Thyroid gland (tissue), 4 donors: ENCODE measurements around the gene CLIC5. TPM values are rescaled to one million over a fixed set of nuclear protein-coding genes. Genes with fewer than 3 reads are reported as not detected.
A peak's percentile ranks its signal among the peaks of the same experiment; 100 is the strongest.
"Not testable (repeated sequence)": the region's sequence is repeated elsewhere in the genome, so short reads cannot be mapped to it uniquely, and the experiment has no call there.

ENCODE experiments used
- DNase-seq, 2 donors: peaks; one replicate each; pipeline ENCODE4 v3.0.0-alpha.2; 2019
- H3K27ac ChIP-seq, 3 donors: fragments of 200-600 bp; sonication (generic); 1 replicate in 2 of 3; 2 replicates in 1 of 3; pipeline ENCODE4 v1.5.1; 2016 to 2019; ENCODE audit warnings: mild to moderate bottlenecking in 1 of 3, moderate library complexity in 1 of 3
- H3K27me3 ChIP-seq: fragments of 200-600 bp; sonication (generic); one replicate; pipeline ENCODE4 v1.5.1; 2019
- H3K36me3 ChIP-seq, 2 donors: fragments of 200-600 bp; sonication (generic); one replicate each; pipeline ENCODE4 v1.5.1; 2016 to 2019
- H3K4me1 ChIP-seq, 2 donors: fragments of 200-600 bp; sonication (generic); one replicate each; pipeline ENCODE4 v1.5.1; 2017 to 2019
- H3K4me3 ChIP-seq, 3 donors: fragments of 200-600 bp; sonication (generic); replicated peaks in 1 of 3; 1 replicate in 2 of 3; 2 replicates in 1 of 3; pipeline ENCODE4 v1.5.1; 2016; ENCODE audit warnings: mild to moderate bottlenecking in 1 of 3
- H3K9me3 ChIP-seq: fragments of 200-600 bp; sonication (generic); one replicate; pipeline ENCODE4 v1.5.1; 2017
- CTCF ChIP-seq, 6 experiments: fragments of 200-600 bp in 3 of 6; fragments of 450-650 bp in 3 of 6; sonication (generic) in 3 of 6; IDR thresholded peaks; one replicate each; pipeline ENCODE4 v1.5.1; 2016 to 2019; ENCODE audit warnings: antibody characterized with exemption in 6 of 6, mild to moderate bottlenecking in 2 of 6, inconsistent platforms in 1 of 6, moderate library complexity in 1 of 6
- POLR2A ChIP-seq, 2 donors: fragments of 450-650 bp; IDR thresholded peaks; one replicate each; pipeline ENCODE4 v1.6.1; 2017; ENCODE audit warnings: antibody characterized with exemption in 2 of 2, mild to moderate bottlenecking in 2 of 2, moderate library complexity in 1 of 2
- WGBS, 2 donors: methylation state at CpG; one replicate each; pipeline ENCODE4 v1.1.5; 2017; 5-methylcytosine and 5-hydroxymethylcytosine counted together
- intact Hi-C: fragments of 100-400 bp; cut with DNase I; formaldehyde crosslinking; loops from one replicate; pipeline ENCODE4 v1.15.1; 2023
- total RNA-seq, 4 donors: library from RNA; depleted of rRNA; stranded (reverse); fragments of >200 nt; gene quantifications; one replicate each; pipeline ENCODE4 v1.2.3, GENCODE V29; 2016

Gene CLIC5
- total RNA-seq, 4 donors from 2014 or later: 10.5 to 15.5 (median 11.7) TPM

- intact Hi-C loops: loop anchor here (10.0 kb wide), 1 partner anchor 1273 kb away; no protein-coding TSS in a partner anchor
- no peak for TF ChIP-seq CTCF (IDR thresholded peaks at IDR 0.05)
- TF ChIP-seq POLR2A (IDR thresholded peaks at IDR 0.05): no peak
- H3K27ac ChIP-seq: no peak overlapping the region
- no peaks in the 10 kb centered on the region for H3K36me3 ChIP-seq
- H3K27me3 ChIP-seq: no peaks in the 10 kb centered on the region
- no peaks in the 10 kb centered on the region for H3K9me3 ChIP-seq
- no peak overlapping the region for H3K4me3 ChIP-seq
- DNase-seq: no peak
- WGBS, 2 donors: 63 to 73% methylated on average over 9 of the region's 9 CpGs
- H3K4me1 ChIP-seq: peaks cover 0 to 5% of the 10 kb centered on the region in 2 donors
These were observed 88.0 kb downstream of the CLIC5 start for GRCh38 chr6:45927421-45928320.

- H3K36me3 ChIP-seq, H3K9me3 ChIP-seq, H3K4me3 ChIP-seq, H3K4me1 ChIP-seq, H3K27me3 ChIP-seq, H3K27ac ChIP-seq, DNase-seq: not testable (repeated sequence)
- intact Hi-C loops: loop anchor here (10.0 kb wide), 1 partner anchor 1272 kb away; no protein-coding TSS in a partner anchor
- WGBS, 2 donors: 86 to 92% methylated on average over 8 of the region's 8 CpGs
These were observed 89.2 kb downstream of the CLIC5 start for GRCh38 chr6:45926423-45926822.

DNA sequence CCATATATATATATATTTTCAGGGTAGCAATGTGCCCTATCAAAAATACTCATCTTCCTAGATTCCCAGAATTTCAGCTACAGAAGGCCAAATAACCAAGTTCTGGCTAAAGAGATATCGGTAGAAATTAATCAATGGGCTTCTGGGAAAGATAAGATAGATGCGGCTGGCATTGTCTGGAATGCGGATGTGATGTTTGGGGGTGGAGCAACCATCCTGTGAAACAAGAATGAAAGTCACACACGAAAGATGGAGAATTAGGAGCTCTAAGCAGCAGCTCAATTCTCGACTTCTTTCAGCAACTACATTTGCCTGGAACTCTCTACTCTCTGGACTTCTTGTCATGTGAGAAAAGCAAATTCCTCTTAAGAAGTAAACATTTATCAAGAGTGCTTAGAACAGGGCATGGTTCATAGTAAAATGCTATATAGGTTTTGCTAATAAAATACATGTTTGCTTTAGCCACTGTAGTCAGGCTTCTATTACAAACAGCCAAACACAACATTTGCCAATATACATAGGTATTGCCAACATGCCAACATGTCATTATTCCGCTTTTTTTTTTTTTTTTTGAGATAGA, 90.8 kb downstream of the CLIC5 start:
- H3K27ac ChIP-seq: no peak overlapping the region
- WGBS, 2 donors: 89 to 94% methylated on average over 6 of the region's 6 CpGs
- intact Hi-C loops: loop anchor here (10.0 kb wide), 1 partner anchor 1270 kb away; no protein-coding TSS in a partner anchor
- H3K4me3 ChIP-seq: no peak overlapping the region
- peaks cover 0 to 7% of the 10 kb centered on the region in 2 donors for H3K4me1 ChIP-seq
- no peak for DNase-seq
- no peaks in the 10 kb centered on the region for H3K9me3 ChIP-seq
- TF ChIP-seq CTCF (IDR thresholded peaks at IDR 0.05) (no peak), POLR2A (IDR thresholded peaks at IDR 0.05) (no peak)
- H3K27me3 ChIP-seq: no peaks in the 10 kb centered on the region
- no peaks in the 10 kb centered on the region for H3K36me3 ChIP-seq

DNA sequence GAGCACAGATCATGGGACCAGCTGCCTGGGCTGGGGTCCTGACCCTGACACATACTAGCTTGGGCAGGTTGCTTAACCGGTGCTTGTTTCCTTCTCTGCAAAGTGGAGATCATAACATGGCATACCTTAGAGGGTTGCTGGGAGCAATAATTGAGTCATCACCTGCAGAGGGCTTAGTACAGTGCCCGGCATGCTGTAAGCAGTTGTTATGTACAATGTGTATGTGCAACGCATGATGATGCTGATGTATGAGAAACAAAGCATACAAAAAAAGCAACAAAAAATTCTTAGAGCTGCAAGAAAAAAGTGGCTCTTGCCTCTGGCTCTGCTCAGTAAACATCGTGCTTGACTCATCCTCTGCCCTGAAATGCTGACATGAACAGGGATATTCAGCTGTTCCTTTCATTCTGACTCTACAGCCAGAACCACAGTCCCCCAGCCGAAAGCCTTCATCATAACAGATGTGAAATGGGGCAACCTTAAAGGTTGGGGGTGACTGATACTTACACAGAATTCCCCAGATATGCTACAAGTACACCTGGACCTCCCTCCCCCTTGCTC, 91.7 kb downstream of the CLIC5 start:
- Histone ChIP-seq H3K36me3 (no peaks in the 10 kb centered on the region), H3K9me3 (no peaks in the 10 kb centered on the region), H3K27me3 (no peaks in the 10 kb centered on the region), H3K4me3 (no peak overlapping the region), H3K27ac (no peak overlapping the region), H3K4me1 (peaks cover 0 to 7% of the 10 kb centered on the region in 2 donors)
- DNase-seq: no peak
- 76 to 78% methylated on average over 5 of the region's 5 CpGs for WGBS, 2 donors
- TF ChIP-seq POLR2A (IDR thresholded peaks at IDR 0.05): no peak
- TF ChIP-seq CTCF (IDR thresholded peaks at IDR 0.05): no peak
- intact Hi-C loops: loop anchor here (10.0 kb wide), 1 partner anchor 1269 kb away; no protein-coding TSS in a partner anchor

DNA sequence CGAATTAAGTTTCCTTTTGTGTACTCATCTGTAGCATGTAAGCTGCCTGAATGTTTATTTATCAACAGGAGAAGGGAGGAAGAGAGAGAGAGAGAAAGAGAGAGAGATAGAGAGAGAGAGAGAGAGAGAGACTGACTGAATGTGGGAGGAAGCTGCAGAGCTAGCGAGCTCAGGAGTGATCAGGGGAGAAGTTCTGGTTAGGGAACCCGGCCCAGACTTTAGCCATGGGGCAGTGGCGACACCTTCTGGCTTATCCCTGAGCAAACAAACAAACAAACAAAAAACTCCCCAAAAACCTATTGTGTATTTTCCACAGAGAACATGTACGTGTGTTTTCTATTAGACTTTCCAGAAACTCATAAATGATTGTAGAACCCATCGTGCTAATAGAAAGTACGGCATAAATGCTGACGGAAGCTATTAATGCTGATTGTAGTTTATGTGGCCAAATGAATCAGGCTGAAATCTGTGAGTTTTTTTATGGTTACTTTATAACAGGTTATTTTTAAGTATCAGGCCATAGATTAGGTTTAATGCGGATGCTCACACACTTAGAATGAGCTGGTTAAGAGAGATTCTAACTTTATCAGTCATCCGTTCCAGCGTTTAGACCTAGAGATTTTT, 92.8 kb downstream of the CLIC5 start:
- intact Hi-C loops: loop anchor here (10.0 kb wide), 1 partner anchor 1268 kb away; no protein-coding TSS in a partner anchor
- Histone ChIP-seq H3K27me3 (no peaks in the 10 kb centered on the region), H3K4me3 (no peak overlapping the region), H3K27ac (peak overlapping the region in 1 of 3 donors; percentile 7), H3K36me3 (no peaks in the 10 kb centered on the region), H3K9me3 (no peaks in the 10 kb centered on the region), H3K4me1 (peaks cover 0 to 7% of the 10 kb centered on the region in 2 donors)
- TF ChIP-seq POLR2A (IDR thresholded peaks at IDR 0.05) (no peak), CTCF (IDR thresholded peaks at IDR 0.05) (peak in 5 of 6 experiments; percentile 29 to 70 (median 66))
- DNase-seq: peak; percentile 64 to 67
- WGBS, 2 donors: 32 to 37% methylated on average over 11 of the region's 11 CpGs
